ENCODE measurements around the gene WASHC4.
A peak's percentile ranks its signal among the peaks of the same experiment; 100 is the strongest.

Gene WASHC4

DNA sequence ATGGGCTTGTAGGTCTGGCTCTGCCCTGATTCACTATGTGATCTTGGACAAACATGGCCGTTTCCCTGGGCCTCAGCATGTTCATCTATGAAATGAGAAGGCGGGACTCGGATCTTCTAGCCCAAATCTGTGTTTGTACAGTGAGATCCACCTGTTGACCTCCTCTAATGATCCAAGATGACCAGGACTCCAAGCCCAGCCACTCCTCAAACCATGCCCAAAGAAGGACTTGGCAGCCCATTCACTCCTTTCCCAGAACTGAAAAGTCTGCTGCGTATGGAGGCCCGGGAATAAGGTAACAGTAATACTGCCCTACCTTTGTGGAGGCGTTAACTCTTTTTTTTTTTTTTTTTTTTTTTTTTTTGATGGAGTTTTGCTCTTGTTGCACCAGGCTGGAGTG, 88.6 kb downstream of the WASHC4 start:
- no peak overlapping the region for H3K27ac ChIP-seq
- H3K4me3 ChIP-seq, result no peak overlapping the region
- TF ChIP-seq, protein P1, sequence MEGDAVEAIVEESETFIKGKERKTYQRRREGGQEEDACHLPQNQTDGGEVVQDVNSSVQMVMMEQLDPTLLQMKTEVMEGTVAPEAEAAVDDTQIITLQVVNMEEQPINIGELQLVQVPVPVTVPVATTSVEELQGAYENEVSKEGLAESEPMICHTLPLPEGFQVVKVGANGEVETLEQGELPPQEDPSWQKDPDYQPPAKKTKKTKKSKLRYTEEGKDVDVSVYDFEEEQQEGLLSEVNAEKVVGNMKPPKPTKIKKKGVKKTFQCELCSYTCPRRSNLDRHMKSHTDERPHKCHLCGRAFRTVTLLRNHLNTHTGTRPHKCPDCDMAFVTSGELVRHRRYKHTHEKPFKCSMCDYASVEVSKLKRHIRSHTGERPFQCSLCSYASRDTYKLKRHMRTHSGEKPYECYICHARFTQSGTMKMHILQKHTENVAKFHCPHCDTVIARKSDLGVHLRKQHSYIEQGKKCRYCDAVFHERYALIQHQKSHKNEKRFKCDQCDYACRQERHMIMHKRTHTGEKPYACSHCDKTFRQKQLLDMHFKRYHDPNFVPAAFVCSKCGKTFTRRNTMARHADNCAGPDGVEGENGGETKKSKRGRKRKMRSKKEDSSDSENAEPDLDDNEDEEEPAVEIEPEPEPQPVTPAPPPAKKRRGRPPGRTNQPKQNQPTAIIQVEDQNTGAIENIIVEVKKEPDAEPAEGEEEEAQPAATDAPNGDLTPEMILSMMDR (IDR thresholded peaks at IDR 0.05), result no peak
- DNase-seq (ENCODE audit: low spot score), result no peak

DNA sequence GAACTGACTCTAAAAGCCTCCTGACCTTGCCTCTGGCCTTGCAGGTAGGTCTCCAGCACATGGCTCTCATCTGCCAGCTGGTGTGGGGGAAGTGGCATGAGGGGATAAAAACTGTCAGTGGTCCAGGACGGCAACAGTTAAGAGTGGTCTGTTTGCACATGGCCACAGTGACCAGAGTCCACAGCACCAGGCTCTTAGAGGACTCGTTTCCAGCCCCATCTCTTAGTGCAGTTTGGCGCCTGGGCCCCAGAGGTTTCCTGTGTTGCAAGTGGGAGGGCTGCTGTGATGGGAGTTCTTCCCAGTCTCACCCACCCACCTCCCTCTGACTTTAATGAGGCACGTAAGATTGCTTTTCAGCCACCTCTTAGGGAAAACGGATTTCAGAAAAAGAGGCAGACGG, 91.4 kb downstream of the WASHC4 start:
- Histone ChIP-seq H3K27ac (no peak overlapping the region), H3K4me3 (no peak overlapping the region)
- no peak for DNase-seq (ENCODE audit: low spot score)
- TF ChIP-seq, protein P1 (IDR thresholded peaks at IDR 0.05), result no peak

GRCh38 chr12:105200385-105200784, 92.9 kb downstream of the WASHC4 start:
- no peak overlapping the region for H3K4me3 ChIP-seq
- TF ChIP-seq, protein P1 (IDR thresholded peaks at IDR 0.05), result no peak
- DNase-seq (ENCODE audit: low spot score), result no peak

GRCh38 chr12:105201299-105201698, 93.8 kb downstream of the WASHC4 start:
- Histone ChIP-seq H3K4me3 (no peak overlapping the region), H3K27ac (no peak overlapping the region)
- DNase-seq (ENCODE audit: low spot score), result no peak
- TF ChIP-seq, protein P1 (IDR thresholded peaks at IDR 0.05), result no peak

More at GRCh38 chr12:105200385-105200784, 92.9 kb downstream of the WASHC4 start:
- H3K27ac ChIP-seq, result no peak overlapping the region

DNA sequence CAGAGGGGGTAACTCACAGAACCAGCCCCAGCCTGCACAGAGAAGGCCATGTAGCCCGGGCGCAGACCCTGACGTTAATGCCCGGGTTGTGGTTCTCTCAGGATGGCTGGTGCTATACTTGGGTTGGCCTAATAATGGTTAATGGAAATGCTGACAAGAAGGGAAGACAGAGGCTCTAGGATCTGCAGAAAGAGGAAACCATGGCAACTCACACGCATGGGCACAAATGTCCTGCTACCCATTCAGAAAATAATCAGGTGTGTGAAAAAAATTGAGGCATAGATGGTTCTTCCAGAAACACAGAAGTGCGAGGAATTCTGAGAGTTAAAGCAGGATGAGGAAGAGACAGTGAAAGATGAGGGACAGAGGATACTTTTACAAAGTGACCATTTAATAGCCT, 94.7 kb downstream of the WASHC4 start:
- TF ChIP-seq, protein P1 (IDR thresholded peaks at IDR 0.05), result no peak
- DNase-seq (ENCODE audit: low spot score), result no peak
- no peak overlapping the region for H3K27ac ChIP-seq
- no peak overlapping the region for H3K4me3 ChIP-seq

DNA sequence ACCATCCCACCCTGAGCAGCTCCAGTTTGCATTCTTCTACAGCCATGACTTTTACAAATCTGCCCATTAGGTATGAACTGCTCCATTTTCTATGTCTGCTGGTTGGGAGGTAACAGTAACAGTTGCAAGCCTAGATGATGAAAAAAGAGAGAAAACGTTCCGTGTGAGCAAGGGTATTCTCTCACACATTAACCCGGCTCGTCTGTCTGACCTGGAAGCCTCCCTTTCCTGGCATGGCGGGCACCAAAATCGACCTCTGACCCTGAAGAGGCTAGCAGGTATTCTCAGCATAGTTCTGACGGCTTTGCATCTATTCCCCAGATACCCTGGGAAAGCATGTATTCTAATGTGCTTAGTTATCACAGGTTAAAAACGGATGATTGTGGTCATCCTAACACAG, 96.6 kb downstream of the WASHC4 start:
- TF ChIP-seq, protein P1 (IDR thresholded peaks at IDR 0.05), result no peak

GRCh38 chr12:105204916-105205315, 97.4 kb downstream of the WASHC4 start:
- DNase-seq (ENCODE audit: low spot score), result no peak
- TF ChIP-seq, protein P1 (IDR thresholded peaks at IDR 0.05), result no peak
- Histone ChIP-seq H3K4me3 (no peak overlapping the region), H3K27ac (peak overlapping the region in 1 of 2 donors; percentile 21)

More for the DNA sequence above, 96.6 kb downstream of the WASHC4 start:
- no peak for DNase-seq (ENCODE audit: low spot score)
- H3K4me3 ChIP-seq, result no peak overlapping the region
- no peak overlapping the region for H3K27ac ChIP-seq
